Breast epithelium (tissue), 4 donors: ENCODE measurements around the gene CEP126. TPM values are rescaled to one million over a fixed set of nuclear protein-coding genes. Genes with fewer than 3 reads are reported as not detected.

Experiments
- DNase-seq, 2 donors: peaks; one replicate each; pipeline ENCODE4 v3.0.0-alpha.2; 2019; ENCODE audit warnings: low spot score in 2 of 2
- H3K27ac ChIP-seq, 2 donors: fragments of 200-600 bp; sonication (generic) in 1 of 2; one replicate each; pipeline ENCODE4 v1.5.1; 2016 to 2019; ENCODE audit warnings: mild to moderate bottlenecking in 1 of 2
- H3K27me3 ChIP-seq, 2 donors: fragments of 200-600 bp; sonication (generic) in 1 of 2; one replicate each; pipeline versions ENCODE4 v1.5.1 to v1.6.0; 2017 to 2019; ENCODE audit warnings: control low read depth in 1 of 2, mild to moderate bottlenecking in 1 of 2
- H3K36me3 ChIP-seq: fragments of 200-600 bp; one replicate; pipeline ENCODE4 v1.5.1; 2019
- H3K4me1 ChIP-seq, 2 donors: fragments of 200-600 bp; sonication (generic); one replicate each; pipeline ENCODE4 v1.5.1; 2016 to 2019; ENCODE audit warnings: control low read depth in 1 of 2
- H3K4me3 ChIP-seq, 3 donors: fragments of 200-600 bp; sonication (generic); 1 replicate in 2 of 3; 2 replicates in 1 of 3; pipeline ENCODE4 v1.5.1; 2016 to 2019; ENCODE audit warnings: mild to moderate bottlenecking in 3 of 3, moderate library complexity in 2 of 3
- H3K9me3 ChIP-seq, 2 donors: fragments of 200-600 bp; sonication (generic) in 1 of 2; one replicate each; pipeline ENCODE4 v1.5.1; 2016 to 2019; ENCODE audit warnings: control low read depth in 1 of 2
- CTCF ChIP-seq, 3 donors: fragments of 450-650 bp; IDR thresholded peaks; one replicate each; pipeline ENCODE4 v1.5.1; 2016 to 2017; ENCODE audit warnings: antibody characterized with exemption in 3 of 3, mild to moderate bottlenecking in 3 of 3, moderate library complexity in 3 of 3
- POLR2A ChIP-seq: fragments of 450-650 bp; IDR thresholded peaks from one replicate; pipeline ENCODE4 v1.6.1; 2016; ENCODE audit warnings: antibody characterized with exemption, mild to moderate bottlenecking, moderate library complexity
- POLR2AphosphoS5 ChIP-seq, 3 donors: sonication (generic); formaldehyde crosslinking; IDR thresholded peaks; one replicate each; pipeline ENCODE4 v1.6.1; 2017; ENCODE audit warnings: antibody characterized with exemption in 3 of 3
- intact Hi-C: fragments of 100-400 bp; cut with DNase I; formaldehyde crosslinking; loops from one replicate; pipeline ENCODE4 v1.15.1; 2023; ENCODE audit warnings: low total_unique reads
- total RNA-seq, 3 donors: library from RNA; depleted of rRNA; stranded (reverse); fragments of >200 nt; gene quantifications; one replicate each; pipeline ENCODE4 v1.1.0, GENCODE V29; 2016

CEP126 gene
- total RNA-seq, 3 donors from 2014 or later, result 6.9 to 14.7 (median 9.1) TPM

DNA sequence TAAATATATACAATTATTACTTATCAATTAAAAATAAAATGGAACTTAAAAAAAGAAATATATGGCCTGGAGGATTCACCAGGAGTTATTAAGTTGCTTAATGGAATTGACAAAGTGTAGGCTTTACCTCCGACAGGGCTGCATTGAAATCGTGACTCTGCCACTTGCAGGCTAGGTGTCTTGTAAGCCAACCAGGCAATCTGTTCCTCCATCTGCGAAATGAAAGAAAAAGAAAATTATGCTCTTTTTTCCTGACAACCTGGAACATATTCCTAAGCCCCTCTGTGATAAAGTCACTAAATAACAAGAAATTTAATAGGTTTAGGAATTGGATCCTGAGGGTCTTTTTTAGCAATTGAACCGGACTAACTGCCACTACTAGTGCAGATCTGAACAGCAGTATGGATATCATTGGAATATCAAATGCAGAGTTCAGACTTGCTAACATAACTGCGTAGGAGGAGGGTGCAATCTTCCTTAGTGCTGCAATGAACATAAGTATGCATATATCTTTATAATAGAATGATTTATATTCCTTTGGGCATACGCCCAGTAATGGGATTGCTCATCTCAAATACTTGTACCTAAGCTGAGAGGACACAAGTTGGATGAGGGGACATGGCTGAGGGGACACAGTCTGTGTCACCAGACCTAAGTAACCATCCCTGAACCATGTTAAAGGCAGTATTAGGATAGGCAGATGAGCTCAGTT lies 42.5 kb upstream of the CEP126 start:
- intact Hi-C loops, result no loop called here
- Histone ChIP-seq H3K4me1 (no peaks in the 10 kb centered on the region), H3K27ac (no peak overlapping the region), H3K9me3 (no peaks in the 10 kb centered on the region), H3K27me3 (no peaks in the 10 kb centered on the region), H3K36me3 (no peaks in the 10 kb centered on the region), H3K4me3 (no peak overlapping the region)
- DNase-seq, result no peak
- TF ChIP-seq POLR2AphosphoS5 (IDR thresholded peaks at IDR 0.05) (no peak), POLR2A (no peak)

GRCh38 chr11:101880222-101880621 lies 34.6 kb upstream of the CEP126 start:
- no peak for DNase-seq
- H3K4me3 ChIP-seq, result no peak overlapping the region
- H3K4me1 ChIP-seq, result no peaks in the 10 kb centered on the region
- no peak for TF ChIP-seq POLR2AphosphoS5 (IDR thresholded peaks at IDR 0.05)
- TF ChIP-seq POLR2A, result no peak
- no peak for TF ChIP-seq CTCF (IDR thresholded peaks at IDR 0.05)
- H3K9me3 ChIP-seq, result no peaks in the 10 kb centered on the region
- intact Hi-C loops, result no loop called here
- no peaks in the 10 kb centered on the region for H3K36me3 ChIP-seq
- no peak overlapping the region for H3K27ac ChIP-seq
- no peaks in the 10 kb centered on the region for H3K27me3 ChIP-seq

GRCh38 chr11:101881586-101881985 lies 33.2 kb upstream of the CEP126 start:
- H3K9me3 ChIP-seq, result no peaks in the 10 kb centered on the region
- no peak overlapping the region for H3K27ac ChIP-seq
- H3K36me3 ChIP-seq, result no peaks in the 10 kb centered on the region
- H3K4me1 ChIP-seq, result no peaks in the 10 kb centered on the region
- TF ChIP-seq POLR2A (no peak), POLR2AphosphoS5 (IDR thresholded peaks at IDR 0.05) (no peak), CTCF (IDR thresholded peaks at IDR 0.05) (no peak)
- no peaks in the 10 kb centered on the region for H3K27me3 ChIP-seq
- DNase-seq, result no peak
- intact Hi-C loops, result no loop called here
- H3K4me3 ChIP-seq, result no peak overlapping the region

- intact Hi-C loops, result no loop called here
- Histone ChIP-seq H3K36me3 (no peaks in the 10 kb centered on the region), H3K27ac (no peak overlapping the region), H3K4me3 (no peak overlapping the region), H3K4me1 (no peaks in the 10 kb centered on the region), H3K27me3 (no peaks in the 10 kb centered on the region), H3K9me3 (no peaks in the 10 kb centered on the region)
- no peak for TF ChIP-seq POLR2A
- TF ChIP-seq POLR2AphosphoS5 (IDR thresholded peaks at IDR 0.05), result no peak
- TF ChIP-seq CTCF (IDR thresholded peaks at IDR 0.05), result no peak
- no peak for DNase-seq
Measured at GRCh38 chr11:101885631-101886030, 29.2 kb upstream of the CEP126 start.

DNA sequence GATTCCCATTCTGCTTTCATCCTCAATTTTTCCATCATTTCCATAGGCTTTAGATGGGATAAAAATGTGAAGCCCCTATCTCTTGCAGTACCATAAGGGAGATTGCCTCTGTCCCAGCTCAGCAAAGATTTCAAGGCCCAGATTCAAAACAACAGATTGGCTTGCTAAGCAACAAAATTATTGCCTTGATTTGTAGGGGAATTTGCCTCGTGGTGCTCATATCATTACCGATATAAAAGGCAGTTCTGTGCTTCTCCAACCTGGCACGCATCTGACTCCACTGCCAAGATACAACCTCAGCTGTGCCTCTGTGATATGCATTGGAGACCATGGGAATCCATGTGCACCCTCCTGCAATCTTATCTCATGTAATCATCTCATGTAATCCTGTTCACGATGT lies 25.0 kb upstream of the CEP126 start:
- TF ChIP-seq POLR2A (no peak), CTCF (IDR thresholded peaks at IDR 0.05) (no peak), POLR2AphosphoS5 (IDR thresholded peaks at IDR 0.05) (no peak)
- no peaks in the 10 kb centered on the region for H3K9me3 ChIP-seq
- no peak overlapping the region for H3K27ac ChIP-seq
- intact Hi-C loops, result loop anchor here (5.0 kb wide), 1 partner anchor 108 kb away; no protein-coding TSS in a partner anchor
- no peaks in the 10 kb centered on the region for H3K36me3 ChIP-seq
- DNase-seq, result no peak
- no peaks in the 10 kb centered on the region for H3K4me1 ChIP-seq
- H3K4me3 ChIP-seq, result no peak overlapping the region
- H3K27me3 ChIP-seq, result no peaks in the 10 kb centered on the region
